Kidney epithelial cell (primary cell): ENCODE measurements around the gene LZTS3. TPM values are rescaled to one million over a fixed set of nuclear protein-coding genes. Genes with fewer than 3 reads are reported as not detected.
A peak's percentile ranks its signal among the peaks of the same experiment; 100 is the strongest.

Experiments
- DNase-seq: peaks from one replicate; pipeline ENCODE4 v3.0.0-alpha.2; 2010; ENCODE audit warnings: low read depth
- H3K27me3 ChIP-seq: 2 replicates; pipeline ENCODE4 v1.6.0; 2011; ENCODE audit warnings: low read length; ENCODE audit not compliant: control insufficient read depth, insufficient read depth
- H3K36me3 ChIP-seq: 2 replicates; pipeline ENCODE4 v1.5.1; 2011; ENCODE audit warnings: low read length; ENCODE audit not compliant: control insufficient read depth, insufficient read depth
- H3K4me3 ChIP-seq: 2 replicates; pipeline ENCODE4 v1.5.1; 2011; ENCODE audit warnings: low read depth, mild to moderate bottlenecking, control low read depth, low read length
- CTCF ChIP-seq: IDR thresholded peaks from 2 replicates; pipeline ENCODE4 v1.5.1; 2011; ENCODE audit warnings: mild to moderate bottlenecking, moderate library complexity, low read length, control low read depth, inconsistent platforms; ENCODE audit not compliant: insufficient read depth, poor library complexity, severe bottlenecking
- total RNA-seq: library from RNA; depleted of rRNA; stranded (reverse); fragments of >200 nt; gene quantifications from 2 replicates; pipeline ENCODE4 v1.2.3, GENCODE V29; 2015

Gene LZTS3
- total RNA-seq, 1 donor from 2014 or later, result 10.4 TPM

GRCh38 chr20:3202965-3203314, 29.6 kb upstream of the LZTS3 start:
- peaks cover 2% of the 10 kb centered on the region for H3K36me3 ChIP-seq
- no peak for TF ChIP-seq CTCF
- H3K4me3 ChIP-seq, result peak overlapping the region; percentile 69
- no peak for DNase-seq
- H3K27me3 ChIP-seq, result no peaks in the 10 kb centered on the region

DNA sequence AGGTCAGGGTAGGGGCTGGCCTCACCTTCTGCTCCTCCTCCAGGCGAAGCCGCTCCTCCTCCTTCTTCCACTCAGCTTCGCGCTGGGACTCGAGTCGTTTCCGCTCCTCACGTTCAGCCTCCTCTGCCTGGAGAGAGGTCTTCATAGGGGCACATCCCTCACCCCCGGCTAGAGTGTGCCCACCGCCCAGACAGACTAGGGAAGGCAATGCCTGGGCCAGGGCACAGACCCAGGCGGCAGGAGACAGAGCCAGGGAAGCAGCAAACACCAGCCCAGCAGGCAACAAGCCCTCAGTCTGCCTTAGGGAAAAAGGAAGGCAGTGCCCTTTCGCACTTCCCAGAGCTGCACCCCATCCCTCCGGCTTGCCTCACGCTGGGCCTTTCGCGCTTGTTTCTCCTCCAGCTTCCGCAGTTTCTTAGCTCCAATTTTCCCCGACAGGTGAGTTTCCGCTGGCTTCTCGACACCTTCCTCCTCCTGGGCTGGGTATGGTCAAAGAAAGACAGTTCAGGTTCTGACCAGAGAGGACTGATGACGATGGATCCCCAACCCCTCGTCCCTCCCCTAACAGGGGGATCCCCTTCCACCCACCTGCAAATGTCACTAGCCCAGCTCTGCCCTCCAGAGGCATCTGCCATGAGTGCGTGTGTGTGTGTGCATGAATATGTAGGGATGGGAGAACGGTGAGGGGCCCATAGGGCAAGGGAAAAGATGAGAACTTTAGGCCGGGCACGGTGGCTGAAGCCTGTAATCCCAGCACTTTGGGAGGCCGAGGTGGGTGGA, 26.8 kb upstream of the LZTS3 start:
- no peak for DNase-seq
- H3K36me3 ChIP-seq, result peaks cover 2% of the 10 kb centered on the region
- no peak for TF ChIP-seq CTCF
- H3K27me3 ChIP-seq, result no peaks in the 10 kb centered on the region
- no peak overlapping the region for H3K4me3 ChIP-seq

DNA sequence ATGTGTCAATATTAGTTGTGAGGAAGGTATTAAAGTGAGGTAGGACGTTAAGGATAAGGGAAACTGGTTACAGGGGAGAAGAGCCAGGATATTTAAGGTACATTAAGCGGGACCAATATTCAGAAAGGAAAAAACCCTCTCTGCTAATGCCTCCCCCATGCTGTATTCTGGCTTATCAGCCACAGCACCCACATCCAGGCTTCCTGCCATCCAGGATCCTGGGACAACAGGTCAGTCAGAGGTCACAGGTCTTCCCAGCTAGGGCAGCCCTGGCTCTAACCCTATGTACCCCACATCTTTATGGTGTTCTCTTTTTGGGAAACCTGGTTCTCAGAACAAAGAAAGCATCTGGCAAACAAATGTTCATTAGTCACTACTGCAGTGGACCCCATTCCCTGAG, 25.9 kb upstream of the LZTS3 start:
- Histone ChIP-seq H3K27me3 (no peaks in the 10 kb centered on the region), H3K36me3 (peaks cover 5% of the 10 kb centered on the region), H3K4me3 (no peak overlapping the region)
- no peak for DNase-seq
- TF ChIP-seq CTCF, result no peak

GRCh38 chr20:3195590-3196237, 22.4 kb upstream of the LZTS3 start:
- H3K4me3 ChIP-seq, result no peak overlapping the region
- no peak for DNase-seq
- H3K36me3 ChIP-seq, result peaks cover 6% of the 10 kb centered on the region
- TF ChIP-seq CTCF, result no peak
- no peaks in the 10 kb centered on the region for H3K27me3 ChIP-seq

GRCh38 chr20:3194617-3195280, 21.4 kb upstream of the LZTS3 start:
- TF ChIP-seq CTCF, result no peak
- Histone ChIP-seq H3K36me3 (peaks cover 4% of the 10 kb centered on the region), H3K4me3 (no peak overlapping the region), H3K27me3 (no peaks in the 10 kb centered on the region)
- DNase-seq, result no peak
